ENCODE data around the gene MAP4K5. TPM values are rescaled to one million over a fixed set of nuclear protein-coding genes. Genes with fewer than 3 reads are reported as not detected.
A peak's percentile ranks its signal among the peaks of the same experiment; 100 is the strongest.

Gene MAP4K5
- total RNA-seq, 2 donors from 2014 or later: 44.9 to 48.4 TPM

GRCh38 chr14:50534416-50534815 lies 2.0 kb upstream of the MAP4K5 start:
- DNase-seq (ENCODE audit: low spot score): no peak
- intact Hi-C loops (cut with DNase I): loop anchor here (5.0 kb wide), 2 partner anchors 212 to 217 kb away; no protein-coding TSS in a partner anchor

- DNase-seq (ENCODE audit: low spot score): no peak
- intact Hi-C loops (cut with DNase I): loop anchor here (5.0 kb wide), 2 partner anchors 212 to 217 kb away; no protein-coding TSS in a partner anchor
Observed at GRCh38 chr14:50533806-50534205, 1.4 kb upstream of the MAP4K5 start.

GRCh38 chr14:50533241-50533705 lies 904 bp upstream of the MAP4K5 start:
- no peak for DNase-seq (ENCODE audit: low spot score)
- intact Hi-C loops (cut with DNase I): loop anchor here (5.0 kb wide), 2 partner anchors 211 to 216 kb away; no protein-coding TSS in a partner anchor

GRCh38 chr14:50531595-50532501 lies 521 bp downstream of the MAP4K5 start:
- DNase-seq (ENCODE audit: low spot score): peak; percentile 88
- intact Hi-C loops (cut with DNase I): loop anchor here (5.0 kb wide), 2 partner anchors 210 to 215 kb away; no protein-coding TSS in a partner anchor

GRCh38 chr14:50530794-50531365 lies 1.5 kb downstream of the MAP4K5 start:
- DNase-seq (ENCODE audit: low spot score): no peak
- intact Hi-C loops (cut with DNase I): loop anchor here (5.0 kb wide), 2 partner anchors 209 to 214 kb away; no protein-coding TSS in a partner anchor

GRCh38 chr14:50530358-50530757 lies 2.0 kb downstream of the MAP4K5 start:
- intact Hi-C loops (cut with DNase I): loop anchor here (5.0 kb wide), 2 partner anchors 208 to 213 kb away; no protein-coding TSS in a partner anchor
- DNase-seq (ENCODE audit: low spot score): no peak

GRCh38 chr14:50529288-50530179 lies 2.8 kb downstream of the MAP4K5 start:
- intact Hi-C loops (cut with DNase I): loop anchor here (5.0 kb wide), 2 partner anchors 207 to 212 kb away; no protein-coding TSS in a partner anchor
- DNase-seq (ENCODE audit: low spot score): no peak

- no peak for DNase-seq (ENCODE audit: low spot score)
Observed at GRCh38 chr14:50528000-50528399, 4.4 kb downstream of the MAP4K5 start.

GRCh38 chr14:50524731-50525515 lies 7.4 kb downstream of the MAP4K5 start:
- intact Hi-C loops (cut with DNase I): no loop called here
- DNase-seq (ENCODE audit: low spot score): no peak

More at GRCh38 chr14:50528000-50528399, 4.4 kb downstream of the MAP4K5 start:
- intact Hi-C loops (cut with DNase I): no loop called here

GRCh38 chr14:50524060-50524459 lies 8.3 kb downstream of the MAP4K5 start:
- intact Hi-C loops (cut with DNase I): no loop called here

GRCh38 chr14:50523271-50524041 lies 8.9 kb downstream of the MAP4K5 start:
- no peak for DNase-seq (ENCODE audit: low spot score)
- intact Hi-C loops (cut with DNase I): no loop called here

More at GRCh38 chr14:50524060-50524459, 8.3 kb downstream of the MAP4K5 start:
- DNase-seq (ENCODE audit: low spot score): no peak

- intact Hi-C loops (cut with DNase I): no loop called here
Observed at GRCh38 chr14:50521912-50522341, 10.4 kb downstream of the MAP4K5 start.

GRCh38 chr14:50520947-50521815 lies 11.2 kb downstream of the MAP4K5 start:
- no peak for DNase-seq (ENCODE audit: low spot score)
- intact Hi-C loops (cut with DNase I): no loop called here

More at GRCh38 chr14:50521912-50522341, 10.4 kb downstream of the MAP4K5 start:
- no peak for DNase-seq (ENCODE audit: low spot score)

GRCh38 chr14:50516091-50516490 lies 16.3 kb downstream of the MAP4K5 start:
- intact Hi-C loops (cut with DNase I): no loop called here
- DNase-seq (ENCODE audit: low spot score): no peak

GRCh38 chr14:50512463-50512862 lies 19.9 kb downstream of the MAP4K5 start:
- intact Hi-C loops (cut with DNase I): no loop called here

GRCh38 chr14:50510157-50510556 lies 22.2 kb downstream of the MAP4K5 start:
- intact Hi-C loops (cut with DNase I): no loop called here
- no peak for DNase-seq (ENCODE audit: low spot score)

More at GRCh38 chr14:50512463-50512862, 19.9 kb downstream of the MAP4K5 start:
- DNase-seq (ENCODE audit: low spot score): no peak

Data from posterior vena cava (tissue), 2 donors.